SKM-1 treated with dmso at 0.1 percent for 144 hours (cell line): ENCODE results near the gene NDUFB8.
A peak's percentile ranks its signal among the peaks of the same experiment; 100 is the strongest.
"Not testable (repeated sequence)": the region's sequence is repeated elsewhere in the genome, so short reads cannot be mapped to it uniquely, and the experiment has no call there.

Source experiments
- DNase-seq: peaks from one replicate; lab custom pipeline; 2025; ENCODE audit not compliant: unreplicated experiment; lab: John Stamatoyannopoulos, UW

The NDUFB8 gene

GRCh38 chr10:100529475-100530298 lies at the start of gene NDUFB8:
Gene NDUFB8 (minus strand): TSS chr10:100529871. CDS start chr10:100529851, 20 bp downstream.
- DNase-seq = peak; percentile 75

- DNase-seq = no peak
Observed at GRCh38 chr10:100576282-100576635, 46.6 kb upstream of the NDUFB8 start.

- DNase-seq = no peak
Observed at GRCh38 chr10:100575585-100576281, 46.1 kb upstream of the NDUFB8 start.

DNA sequence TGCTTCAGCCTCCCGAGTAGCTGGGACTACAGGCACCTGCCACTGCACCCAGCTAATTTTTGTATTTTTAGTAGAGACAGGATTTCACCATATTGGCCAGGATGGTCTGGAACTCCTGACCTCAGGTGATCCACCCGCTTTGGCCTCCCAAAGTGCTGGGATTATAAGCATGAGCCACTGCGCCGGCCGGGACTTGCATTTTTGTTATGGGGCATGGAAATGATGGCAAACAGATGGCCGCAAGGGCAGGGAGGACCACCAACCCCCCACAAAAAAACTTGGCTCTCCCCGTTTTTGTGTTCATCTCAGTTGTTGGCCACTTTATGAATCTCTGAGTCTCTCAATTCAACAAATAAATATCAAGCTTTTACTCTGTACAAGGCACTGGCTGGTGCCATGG lies 45.5 kb upstream of the NDUFB8 start:
- not testable (repeated sequence) for DNase-seq

- DNase-seq = no peak
Observed at GRCh38 chr10:100571084-100571856, 41.6 kb upstream of the NDUFB8 start.

DNA sequence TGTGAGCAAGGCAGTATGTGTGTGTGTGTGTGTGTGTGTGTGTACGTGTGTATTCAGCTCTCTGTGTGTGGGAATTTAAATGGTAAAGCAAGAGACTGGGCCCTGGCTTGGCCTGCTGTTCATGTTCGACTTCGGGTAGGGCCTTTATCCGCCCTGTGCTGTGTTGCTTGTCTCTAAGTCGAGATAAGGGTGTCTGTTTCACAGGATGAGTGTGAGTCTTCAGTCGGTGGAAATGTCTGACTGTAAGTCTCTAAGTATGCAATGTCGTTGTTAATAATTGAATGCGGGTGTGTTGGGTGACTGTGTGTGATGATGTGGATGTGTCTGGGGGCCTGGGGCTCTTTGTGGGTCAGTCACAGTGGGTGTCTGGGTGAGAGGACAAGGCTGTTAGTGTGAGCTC lies 40.8 kb upstream of the NDUFB8 start:
- DNase-seq = no peak

DNA sequence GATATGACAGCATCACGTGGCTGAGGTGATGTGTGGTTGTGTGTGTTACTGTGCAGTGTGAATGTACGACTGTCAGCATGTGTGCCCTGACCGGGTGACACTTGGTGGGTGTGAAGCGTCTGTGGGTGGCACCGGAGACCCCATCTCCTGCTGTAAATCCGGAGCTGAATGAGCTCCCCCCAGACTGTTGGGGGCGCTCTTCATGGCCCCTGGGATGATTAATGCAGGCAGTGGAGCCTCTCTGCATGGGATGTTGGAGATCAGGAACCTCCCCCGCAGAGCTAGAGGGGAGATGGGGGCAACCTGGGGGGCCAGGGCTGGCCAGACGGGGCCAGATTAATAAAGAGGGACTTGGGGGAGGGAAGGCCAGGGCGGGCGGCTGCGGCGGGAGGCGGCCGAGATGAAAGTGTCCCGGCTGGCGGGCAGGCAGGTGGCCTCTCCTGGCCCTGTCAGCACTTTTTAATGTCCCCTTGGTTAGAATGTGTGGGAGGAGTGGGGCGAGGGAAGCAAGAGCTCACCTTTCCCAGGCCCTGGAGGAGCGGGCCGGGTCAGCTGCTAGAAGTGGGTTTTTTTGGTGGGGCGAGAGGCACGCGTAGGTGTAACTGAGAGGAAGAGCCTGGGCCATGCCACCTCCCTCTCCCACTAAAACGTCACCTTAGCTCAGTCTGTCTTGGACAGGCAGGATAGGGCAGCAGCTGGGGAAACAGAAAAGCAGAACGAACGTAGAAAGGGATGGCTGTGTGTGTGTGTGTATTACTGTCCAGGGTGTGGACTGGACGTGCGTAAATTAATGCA lies 40.2 kb upstream of the NDUFB8 start:
- DNase-seq = no peak

DNA sequence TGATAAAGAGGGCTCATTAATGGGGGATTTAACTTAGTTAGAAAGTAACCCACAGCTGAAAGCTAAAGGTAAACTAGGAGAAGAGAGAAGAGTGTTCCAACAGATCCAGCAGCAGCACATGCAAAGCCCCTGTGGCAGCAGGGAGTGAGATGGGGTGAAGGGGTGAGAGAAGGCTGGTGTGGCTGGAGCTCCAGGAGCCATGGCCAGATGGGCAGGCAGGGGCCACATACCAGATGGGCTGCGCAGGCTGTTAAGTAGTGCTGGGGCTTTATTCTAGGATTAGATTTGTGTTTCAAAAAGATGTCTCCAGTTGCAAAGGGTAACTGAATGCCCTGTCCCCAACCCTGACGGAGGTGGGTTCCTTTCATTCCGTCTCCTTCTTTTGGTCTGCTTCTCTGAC lies 39.2 kb upstream of the NDUFB8 start:
- DNase-seq = no peak

DNA sequence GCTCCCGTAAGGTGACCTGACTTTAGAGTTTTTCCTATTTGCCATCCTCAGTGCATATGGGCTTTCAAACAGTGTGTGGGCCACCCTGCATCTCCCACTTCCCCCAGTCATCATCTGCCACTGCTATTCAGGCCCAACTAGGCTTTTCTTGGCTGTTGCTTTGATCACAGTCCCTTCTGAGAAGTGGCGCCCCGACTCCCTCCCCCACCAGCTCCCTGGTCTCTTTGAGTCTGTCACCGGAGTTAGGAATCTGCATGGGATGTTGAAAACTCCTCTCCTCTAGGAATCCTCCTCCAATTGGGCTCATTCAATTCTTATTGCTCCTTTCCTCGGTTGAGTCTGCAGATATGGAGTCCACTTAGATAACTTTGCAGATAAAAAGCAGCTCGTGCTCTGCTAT lies 38.2 kb upstream of the NDUFB8 start:
- DNase-seq = no peak

- no peak for DNase-seq
Observed at GRCh38 chr10:100567249-100567648, 37.6 kb upstream of the NDUFB8 start.

DNA sequence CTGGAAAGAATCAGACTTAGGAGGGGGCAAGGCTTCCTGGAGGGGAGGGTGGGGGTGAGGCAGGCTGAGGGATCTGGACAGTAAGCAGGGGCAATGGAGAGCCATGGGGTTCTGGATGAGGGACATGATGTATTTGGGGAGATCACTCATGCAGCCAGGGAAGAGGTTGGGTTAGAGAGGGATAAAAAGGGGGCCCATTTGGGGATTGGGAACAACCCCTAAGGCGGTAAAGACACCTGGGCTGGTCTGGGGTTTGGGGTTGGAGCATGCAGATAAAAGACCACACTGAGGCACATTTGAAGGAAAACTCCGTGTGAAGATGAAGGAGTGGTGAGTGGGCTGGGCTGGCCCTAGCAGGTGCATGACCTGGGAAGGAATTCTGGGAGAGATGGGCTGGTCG lies 36.9 kb upstream of the NDUFB8 start:
- no peak for DNase-seq

- no peak for DNase-seq
Observed at GRCh38 chr10:100565206-100565985, 35.7 kb upstream of the NDUFB8 start.

GRCh38 chr10:100562008-100562672 lies 32.5 kb upstream of the NDUFB8 start:
- DNase-seq = no peak

DNA sequence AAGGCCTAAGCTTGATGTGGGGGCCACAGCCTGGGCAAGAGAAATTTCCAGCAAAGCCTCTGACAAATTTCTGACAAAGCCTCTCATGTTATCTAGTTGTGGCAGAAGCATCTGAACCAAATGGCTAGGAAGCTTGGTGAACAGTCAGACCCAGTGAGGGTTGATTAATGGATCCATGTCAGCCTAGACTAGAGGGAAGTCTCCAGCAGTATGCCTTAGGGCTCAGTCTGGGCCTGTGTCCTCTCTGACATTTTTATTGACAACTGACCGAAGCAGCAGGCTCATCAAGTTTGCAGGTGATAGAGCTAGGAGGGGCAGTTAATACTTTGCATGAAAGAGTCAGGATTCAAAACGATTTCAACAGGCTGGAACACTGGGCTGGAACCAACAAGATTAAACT lies 31.3 kb upstream of the NDUFB8 start:
- DNase-seq = no peak

GRCh38 chr10:100560248-100560647 lies 30.6 kb upstream of the NDUFB8 start:
- no peak for DNase-seq

DNA sequence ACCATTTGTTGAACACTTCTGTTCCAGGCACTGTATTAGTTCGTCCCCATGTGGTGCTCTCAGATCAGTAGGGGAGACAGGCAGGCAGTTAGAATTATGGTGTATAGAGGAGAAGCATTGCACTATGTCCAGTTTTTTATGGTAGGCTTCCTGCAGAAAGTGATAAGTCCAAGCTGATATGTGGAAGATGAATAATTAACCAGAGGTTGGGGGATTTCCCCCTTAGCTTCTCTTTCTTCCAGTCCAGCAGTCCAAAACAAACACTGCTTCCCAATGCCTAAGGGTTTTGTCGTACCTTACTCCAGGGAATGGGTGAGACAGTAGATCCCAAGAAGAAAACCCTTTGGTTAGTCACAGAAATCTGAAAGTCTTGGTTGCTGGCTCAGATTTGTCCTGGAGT lies 25.2 kb upstream of the NDUFB8 start:
- no peak for DNase-seq

- DNase-seq = no peak
Observed at GRCh38 chr10:100553929-100554328, 24.3 kb upstream of the NDUFB8 start.

GRCh38 chr10:100551738-100552137 lies 22.1 kb upstream of the NDUFB8 start:
- DNase-seq = no peak

- peak; percentile 18 for DNase-seq
Observed at GRCh38 chr10:100551196-100551595, 21.5 kb upstream of the NDUFB8 start.

DNA sequence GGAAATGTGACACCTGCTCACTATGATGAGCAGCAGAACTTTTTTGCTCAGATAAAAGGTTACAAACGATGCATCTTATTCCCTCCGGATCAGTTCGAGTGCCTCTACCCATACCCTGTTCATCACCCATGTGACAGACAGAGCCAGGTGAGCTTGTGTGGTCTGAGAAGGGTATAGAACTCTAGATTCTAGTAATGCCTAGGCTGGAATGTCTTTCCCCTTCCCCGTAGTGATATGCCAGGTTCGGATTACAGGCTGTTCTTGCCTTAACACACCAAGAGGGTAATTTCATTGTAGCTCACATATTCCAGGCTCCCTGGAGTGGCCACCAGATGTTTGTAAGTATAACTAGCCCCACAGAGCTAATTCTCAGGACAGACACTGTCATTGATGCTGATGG lies 15.3 kb upstream of the NDUFB8 start:
- DNase-seq = no peak
